Peyer's patch (tissue), 4 donors: ENCODE data around the gene IRAK1.

Experiments used
- POLR2A ChIP-seq, 2 donors: fragments of 450-650 bp; IDR thresholded peaks; one replicate each; pipeline ENCODE4 v1.5.1; 2017; ENCODE audit warnings: antibody characterized with exemption in 2 of 2, mild to moderate bottlenecking in 2 of 2, moderate library complexity in 2 of 2
- TF ChIP-seq, protein P1 (sequence below), 6 experiments: fragments of 450-650 bp in 4 of 6; fragments of 200-600 bp in 2 of 6; sonication (generic) in 1 of 6; IDR thresholded peaks; one replicate each; pipeline ENCODE4 v1.5.1; 2017 to 2019; ENCODE audit warnings: antibody characterized with exemption in 6 of 6, mild to moderate bottlenecking in 3 of 6, moderate library complexity in 1 of 6

DNA sequence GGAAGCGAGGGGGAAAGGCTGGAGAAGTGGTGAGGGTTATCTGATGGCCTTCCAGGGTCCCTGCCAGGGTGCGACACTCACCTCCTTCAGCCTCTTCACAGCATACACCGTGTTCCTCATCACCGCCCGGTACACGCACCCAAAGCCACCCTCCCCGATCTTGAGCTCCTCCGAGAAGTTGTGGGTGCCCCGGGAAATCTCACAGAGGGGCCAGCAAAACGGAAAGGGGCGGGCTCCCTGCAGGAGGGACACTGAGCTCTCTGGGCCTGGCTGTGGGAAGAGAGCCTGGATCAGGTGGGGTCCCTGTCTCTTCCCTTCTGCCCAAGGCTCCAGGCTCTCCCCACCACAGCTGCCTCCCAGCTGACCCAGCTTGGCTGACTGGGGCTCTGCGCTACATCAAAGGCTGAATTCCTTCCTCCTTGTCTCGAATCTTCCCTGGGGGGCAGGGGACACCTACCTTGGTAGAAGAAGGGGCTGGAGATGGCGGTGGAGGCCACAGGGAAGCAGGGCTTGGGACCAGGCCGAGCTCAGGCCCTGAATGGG lies 1.1 kb downstream of the IRAK1 start:
- TF ChIP-seq, protein P1, sequence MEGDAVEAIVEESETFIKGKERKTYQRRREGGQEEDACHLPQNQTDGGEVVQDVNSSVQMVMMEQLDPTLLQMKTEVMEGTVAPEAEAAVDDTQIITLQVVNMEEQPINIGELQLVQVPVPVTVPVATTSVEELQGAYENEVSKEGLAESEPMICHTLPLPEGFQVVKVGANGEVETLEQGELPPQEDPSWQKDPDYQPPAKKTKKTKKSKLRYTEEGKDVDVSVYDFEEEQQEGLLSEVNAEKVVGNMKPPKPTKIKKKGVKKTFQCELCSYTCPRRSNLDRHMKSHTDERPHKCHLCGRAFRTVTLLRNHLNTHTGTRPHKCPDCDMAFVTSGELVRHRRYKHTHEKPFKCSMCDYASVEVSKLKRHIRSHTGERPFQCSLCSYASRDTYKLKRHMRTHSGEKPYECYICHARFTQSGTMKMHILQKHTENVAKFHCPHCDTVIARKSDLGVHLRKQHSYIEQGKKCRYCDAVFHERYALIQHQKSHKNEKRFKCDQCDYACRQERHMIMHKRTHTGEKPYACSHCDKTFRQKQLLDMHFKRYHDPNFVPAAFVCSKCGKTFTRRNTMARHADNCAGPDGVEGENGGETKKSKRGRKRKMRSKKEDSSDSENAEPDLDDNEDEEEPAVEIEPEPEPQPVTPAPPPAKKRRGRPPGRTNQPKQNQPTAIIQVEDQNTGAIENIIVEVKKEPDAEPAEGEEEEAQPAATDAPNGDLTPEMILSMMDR (IDR thresholded peaks at IDR 0.05), result no peak
- TF ChIP-seq POLR2A (IDR thresholded peaks at IDR 0.05), result no peak
